GM23338 (cell line): ENCODE data around the gene CACHD1. TPM values are rescaled to one million over a fixed set of nuclear protein-coding genes. Genes with fewer than 3 reads are reported as not detected.

ENCODE experiments used
- ATAC-seq: fragments of 200-7000 bp; cut with Tn5 transposase; 3 replicates; pipeline ENCODE4 v1.9.1; 2020
- DNase-seq: peaks from one replicate; pipeline ENCODE4 v3.0.0-alpha.2; 2015; ENCODE audit warnings: low spot score
- H2AFZ ChIP-seq: fragments of 200-600 bp; sonication (generic); 2 replicates; pipeline ENCODE4 v1.8.0; 2016; ENCODE audit warnings: antibody characterized with exemption, mild to moderate bottlenecking, moderate library complexity
- H3F3A ChIP-seq: fragments of 200-600 bp; sonication (generic); replicated peaks from 2 replicates; pipeline ENCODE4 v1.8.0; 2017; ENCODE audit warnings: antibody characterized with exemption, mixed run types, low read depth
- H3K27ac ChIP-seq: fragments of 200-600 bp; sonication (generic); 2 replicates; pipeline ENCODE4 v1.6.1; 2016; ENCODE audit warnings: low read depth
- H3K27me3 ChIP-seq: fragments of 200-600 bp; sonication (generic); 2 replicates; pipeline ENCODE4 v1.8.0; 2016; ENCODE audit warnings: mild to moderate bottlenecking, mixed run types, moderate library complexity; ENCODE audit not compliant: insufficient read depth
- H3K36me3 ChIP-seq: fragments of 200-600 bp; sonication (generic); 2 replicates; pipeline ENCODE4 v1.8.0; 2016; ENCODE audit warnings: mild to moderate bottlenecking; ENCODE audit not compliant: insufficient read depth
- H3K4me1 ChIP-seq: fragments of 200-600 bp; sonication (generic); 2 replicates; pipeline ENCODE4 v1.8.0; 2016; ENCODE audit warnings: mild to moderate bottlenecking, moderate library complexity; ENCODE audit not compliant: insufficient read depth
- H3K4me2 ChIP-seq: fragments of 200-600 bp; sonication (generic); 2 replicates; pipeline ENCODE4 v1.7.1; 2017; ENCODE audit warnings: mixed run types
- H3K4me3 ChIP-seq: fragments of 200-600 bp; sonication (generic); 2 replicates; pipeline ENCODE4 v1.6.1; 2016; ENCODE audit warnings: mixed run types
- H3K79me2 ChIP-seq: fragments of 200-600 bp; sonication (generic); replicated peaks from 2 replicates; pipeline ENCODE4 v1.8.0; 2017; ENCODE audit warnings: mild to moderate bottlenecking; ENCODE audit not compliant: insufficient read depth
- H3K9me2 ChIP-seq: fragments of 200-600 bp; sonication (generic); 2 replicates; pipeline ENCODE4 v1.8.0; 2017; ENCODE audit not compliant: insufficient read depth
- H4K20me1 ChIP-seq: fragments of 200-600 bp; sonication (generic); replicated peaks from 2 replicates; pipeline ENCODE4 v1.8.0; 2017; ENCODE audit warnings: mild to moderate bottlenecking; ENCODE audit not compliant: insufficient read depth
- H3K27ac Mint-ChIP-seq: 2 replicates; pipeline ENCODE4 v1.8.0; 2020; ENCODE audit warnings: inconsistent platforms, mild to moderate bottlenecking, moderate library complexity, mixed read lengths
- H3K27me3 Mint-ChIP-seq: 3 replicates; pipeline ENCODE4 v1.8.0; 2022; ENCODE audit warnings: low read depth, mild to moderate bottlenecking, moderate library complexity, mixed read lengths, inconsistent platforms; ENCODE audit not compliant: insufficient read depth, poor library complexity
- H3K36me3 Mint-ChIP-seq: 3 replicates; pipeline ENCODE4 v1.8.0; 2021; ENCODE audit warnings: low read depth, mild to moderate bottlenecking, inconsistent platforms, moderate library complexity, mixed read lengths
- H3K4me1 Mint-ChIP-seq: 3 replicates; pipeline ENCODE4 v1.8.0; 2020; ENCODE audit warnings: mild to moderate bottlenecking, inconsistent platforms, mixed read lengths
- H3K4me3 Mint-ChIP-seq: 3 replicates; pipeline ENCODE4 v1.8.0; 2021; ENCODE audit warnings: moderate library complexity, mild to moderate bottlenecking, inconsistent platforms, mixed read lengths
- H3K9me3 Mint-ChIP-seq: 3 replicates; pipeline ENCODE4 v1.8.0; 2020; ENCODE audit warnings: moderate library complexity, mild to moderate bottlenecking, inconsistent platforms, mixed read lengths
- CREB1 ChIP-seq: fragments of 250-450 bp; sonication (Bioruptor Pico); IDR thresholded peaks from 2 replicates; pipeline ENCODE4 v1.5.0; 2020; ENCODE audit warnings: low read depth, mild to moderate bottlenecking, moderate library complexity
- EZH2 ChIP-seq: fragments of 200-600 bp; sonication (generic); IDR thresholded peaks from one replicate; pipeline ENCODE4 v1.8.0; 2017; ENCODE audit warnings: antibody characterized with exemption, mild to moderate bottlenecking, low read depth; ENCODE audit not compliant: unreplicated experiment
- EZH2phosphoT487 ChIP-seq: fragments of 200-600 bp; sonication (generic); IDR thresholded peaks from one replicate; pipeline ENCODE4 v1.8.1; 2018; ENCODE audit warnings: antibody characterized with exemption; ENCODE audit not compliant: unreplicated experiment
- JUNB ChIP-seq: IDR thresholded peaks from one replicate; pipeline ENCODE4 v1.6.1; 2016; ENCODE audit warnings: antibody characterized with exemption; ENCODE audit not compliant: unreplicated experiment
- POLR2AphosphoS5 ChIP-seq: IDR thresholded peaks from 2 replicates; pipeline ENCODE4 v1.6.1; 2016; ENCODE audit warnings: antibody characterized with exemption, low read depth
- STAT1 ChIP-seq: IDR thresholded peaks from one replicate; pipeline ENCODE4 v1.6.1; 2016; ENCODE audit warnings: antibody characterized with exemption; ENCODE audit not compliant: unreplicated experiment
- ZNF114 ChIP-seq: fragments of 250-450 bp; sonication (Bioruptor Pico); IDR thresholded peaks from 2 replicates; pipeline ENCODE4 v1.5.0; 2020; ENCODE audit warnings: mild to moderate bottlenecking, moderate library complexity
- ZNF331 ChIP-seq: fragments of 250-450 bp; sonication (Bioruptor Pico); IDR thresholded peaks from 2 replicates; pipeline ENCODE4 v1.5.0; 2020; ENCODE audit warnings: low read depth, mild to moderate bottlenecking, moderate library complexity
- polyA plus RNA-seq: library from polyadenylated mRNA; unstranded; fragments of >200 nt; fragmentation: Nextera tagmentation; extraction: Ambion mirVana; gene quantifications from 2 replicates; pipeline ENCODE4 v1.2.1, GENCODE V29; 2016
- total RNA-seq: library from RNA; depleted of rRNA; stranded (reverse); fragments of >200 nt; shearing (Covaris generic); gene quantifications from 2 replicates; pipeline ENCODE4 v1.2.3, GENCODE V29; 2014
- TF ChIP-seq, protein P1 (sequence below): IDR thresholded peaks from 2 replicates; pipeline ENCODE4 v1.6.1; 2016; ENCODE audit warnings: antibody characterized with exemption
- TF ChIP-seq, protein P2 (sequence below): IDR thresholded peaks from one replicate; pipeline ENCODE4 v1.6.1; 2018; ENCODE audit warnings: antibody characterized with exemption; ENCODE audit not compliant: unreplicated experiment
- TF ChIP-seq, protein P3 (sequence below): fragments of 250-450 bp; sonication (Bioruptor Pico); IDR thresholded peaks from 2 replicates; pipeline ENCODE4 v1.5.0; 2020; ENCODE audit warnings: mild to moderate bottlenecking, moderate library complexity

Gene CACHD1
- total and polyA plus RNA-seq, 2 experiments from 2014 or later = 12.6 to 43.7 TPM

DNA sequence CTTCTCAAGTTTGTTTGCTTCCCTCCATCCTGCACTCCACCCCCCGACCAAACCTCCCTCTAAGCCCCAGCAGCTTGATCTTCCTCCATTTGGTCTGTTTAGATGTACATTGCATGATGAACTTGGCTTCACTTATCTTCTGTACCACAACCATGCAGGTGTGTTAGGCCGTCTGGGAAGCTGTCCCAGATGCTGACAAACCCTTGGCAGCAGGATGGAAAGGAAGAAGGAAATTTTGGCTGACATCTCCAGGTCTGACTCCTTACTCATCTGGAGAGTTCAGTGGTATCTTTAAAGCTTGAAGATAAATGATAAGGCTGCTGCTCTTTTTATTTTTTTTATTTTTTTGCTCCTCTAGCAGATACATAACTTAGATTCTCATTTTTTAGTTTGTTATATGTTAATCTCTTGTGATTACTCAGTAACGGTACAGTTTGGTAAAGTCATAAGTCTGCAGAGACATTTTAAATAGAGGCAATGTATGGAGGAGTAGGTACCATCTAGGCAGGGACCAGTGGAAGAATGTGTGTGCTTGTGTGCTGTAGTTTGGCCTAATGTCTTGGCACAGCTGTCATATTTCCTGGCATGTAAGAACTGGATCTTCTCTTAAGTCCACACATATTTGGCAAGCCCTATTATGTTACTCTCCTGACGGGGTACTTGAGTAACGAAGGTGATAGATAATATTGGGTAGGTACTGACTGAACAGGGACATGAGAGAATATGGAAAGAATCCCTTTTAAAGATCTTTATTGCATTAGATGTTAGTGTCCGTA, 79.7 kb downstream of the CACHD1 start:
- no peaks in the 10 kb centered on the region for H3K36me3 ChIP-seq
- H3K4me3 Mint-ChIP-seq = no peak overlapping the region
- no peak overlapping the region for H3K27ac Mint-ChIP-seq
- TF ChIP-seq POLR2AphosphoS5 = no peak
- no peak for TF ChIP-seq ZNF331 (CRISPR knock-in tag)
- TF ChIP-seq EZH2phosphoT487 = no peak
- TF ChIP-seq, protein P1, sequence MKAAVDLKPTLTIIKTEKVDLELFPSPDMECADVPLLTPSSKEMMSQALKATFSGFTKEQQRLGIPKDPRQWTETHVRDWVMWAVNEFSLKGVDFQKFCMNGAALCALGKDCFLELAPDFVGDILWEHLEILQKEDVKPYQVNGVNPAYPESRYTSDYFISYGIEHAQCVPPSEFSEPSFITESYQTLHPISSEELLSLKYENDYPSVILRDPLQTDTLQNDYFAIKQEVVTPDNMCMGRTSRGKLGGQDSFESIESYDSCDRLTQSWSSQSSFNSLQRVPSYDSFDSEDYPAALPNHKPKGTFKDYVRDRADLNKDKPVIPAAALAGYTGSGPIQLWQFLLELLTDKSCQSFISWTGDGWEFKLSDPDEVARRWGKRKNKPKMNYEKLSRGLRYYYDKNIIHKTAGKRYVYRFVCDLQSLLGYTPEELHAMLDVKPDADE = no peak
- TF ChIP-seq EZH2 = no peak
- DNase-seq = no peak
- H3K36me3 Mint-ChIP-seq = peaks cover 12% of the 10 kb centered on the region; the same call in 2 of the 3 replicates
- H4K20me1 ChIP-seq = peaks cover 17% of the 10 kb centered on the region
- H3K4me3 ChIP-seq = no peak overlapping the region
- H3K4me2 ChIP-seq = no peak overlapping the region
- H3K4me1 Mint-ChIP-seq = peaks cover 48% of the 10 kb centered on the region
- ATAC-seq = no peak
- no peak overlapping the region for H3K27ac ChIP-seq
- H3K79me2 ChIP-seq = peaks cover 74% of the 10 kb centered on the region
- H3F3A ChIP-seq = no peaks in the 10 kb centered on the region
- no peak overlapping the region for H2AFZ ChIP-seq
- H3K27me3 ChIP-seq = no peaks in the 10 kb centered on the region
- no peaks in the 10 kb centered on the region for H3K9me3 Mint-ChIP-seq
- H3K9me2 ChIP-seq = no peaks in the 10 kb centered on the region
- H3K27me3 Mint-ChIP-seq = no peaks in the 10 kb centered on the region
- H3K4me1 ChIP-seq = peaks cover 51% of the 10 kb centered on the region

DNA sequence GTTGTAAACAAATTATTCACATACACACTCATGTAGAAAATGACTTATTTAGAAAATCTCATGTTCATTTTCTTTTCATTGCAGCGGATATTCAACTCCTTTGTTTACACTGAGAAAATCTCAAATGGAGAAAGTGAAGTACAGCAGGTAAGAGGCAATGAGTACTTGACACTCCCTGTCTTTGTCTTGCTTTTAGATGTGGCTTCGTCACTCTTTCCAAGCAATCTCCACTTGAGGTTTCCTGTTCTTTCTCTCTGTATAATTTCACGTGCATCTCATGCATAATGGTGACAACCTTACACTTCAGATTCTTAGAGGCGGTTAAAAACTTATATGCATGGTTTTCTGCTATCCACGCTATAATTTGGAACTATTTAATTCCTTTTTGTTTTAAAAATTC, 80.6 kb downstream of the CACHD1 start:
- DNase-seq (no peak), ATAC-seq (no peak)
- Mint-ChIP-seq H3K9me3 (no peaks in the 10 kb centered on the region), H3K27me3 (no peaks in the 10 kb centered on the region), H3K4me1 (peaks cover 39% of the 10 kb centered on the region), H3K36me3 (peaks cover 18% of the 10 kb centered on the region; the same call in 2 of the 3 replicates), H3K4me3 (no peak overlapping the region), H3K27ac (no peak overlapping the region)
- Histone ChIP-seq H3K9me2 (no peaks in the 10 kb centered on the region), H3K4me3 (no peak overlapping the region), H3F3A (no peaks in the 10 kb centered on the region), H4K20me1 (peaks cover 13% of the 10 kb centered on the region), H3K79me2 (peaks cover 72% of the 10 kb centered on the region), H3K4me1 (peaks cover 42% of the 10 kb centered on the region), H3K27ac (no peak overlapping the region), H3K27me3 (no peaks in the 10 kb centered on the region), H2AFZ (no peak overlapping the region), H3K4me2 (no peak overlapping the region), H3K36me3 (no peaks in the 10 kb centered on the region)
- TF ChIP-seq CREB1 (CRISPR knock-in tag) (no peak), STAT1 (no peak), ZNF114 (CRISPR knock-in tag) (no peak), ZNF331 (CRISPR knock-in tag) (no peak), JUNB (no peak), POLR2AphosphoS5 (no peak)
- TF ChIP-seq, protein P2, sequence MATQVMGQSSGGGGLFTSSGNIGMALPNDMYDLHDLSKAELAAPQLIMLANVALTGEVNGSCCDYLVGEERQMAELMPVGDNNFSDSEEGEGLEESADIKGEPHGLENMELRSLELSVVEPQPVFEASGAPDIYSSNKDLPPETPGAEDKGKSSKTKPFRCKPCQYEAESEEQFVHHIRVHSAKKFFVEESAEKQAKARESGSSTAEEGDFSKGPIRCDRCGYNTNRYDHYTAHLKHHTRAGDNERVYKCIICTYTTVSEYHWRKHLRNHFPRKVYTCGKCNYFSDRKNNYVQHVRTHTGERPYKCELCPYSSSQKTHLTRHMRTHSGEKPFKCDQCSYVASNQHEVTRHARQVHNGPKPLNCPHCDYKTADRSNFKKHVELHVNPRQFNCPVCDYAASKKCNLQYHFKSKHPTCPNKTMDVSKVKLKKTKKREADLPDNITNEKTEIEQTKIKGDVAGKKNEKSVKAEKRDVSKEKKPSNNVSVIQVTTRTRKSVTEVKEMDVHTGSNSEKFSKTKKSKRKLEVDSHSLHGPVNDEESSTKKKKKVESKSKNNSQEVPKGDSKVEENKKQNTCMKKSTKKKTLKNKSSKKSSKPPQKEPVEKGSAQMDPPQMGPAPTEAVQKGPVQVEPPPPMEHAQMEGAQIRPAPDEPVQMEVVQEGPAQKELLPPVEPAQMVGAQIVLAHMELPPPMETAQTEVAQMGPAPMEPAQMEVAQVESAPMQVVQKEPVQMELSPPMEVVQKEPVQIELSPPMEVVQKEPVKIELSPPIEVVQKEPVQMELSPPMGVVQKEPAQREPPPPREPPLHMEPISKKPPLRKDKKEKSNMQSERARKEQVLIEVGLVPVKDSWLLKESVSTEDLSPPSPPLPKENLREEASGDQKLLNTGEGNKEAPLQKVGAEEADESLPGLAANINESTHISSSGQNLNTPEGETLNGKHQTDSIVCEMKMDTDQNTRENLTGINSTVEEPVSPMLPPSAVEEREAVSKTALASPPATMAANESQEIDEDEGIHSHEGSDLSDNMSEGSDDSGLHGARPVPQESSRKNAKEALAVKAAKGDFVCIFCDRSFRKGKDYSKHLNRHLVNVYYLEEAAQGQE = no peak
- TF ChIP-seq, protein P3, sequence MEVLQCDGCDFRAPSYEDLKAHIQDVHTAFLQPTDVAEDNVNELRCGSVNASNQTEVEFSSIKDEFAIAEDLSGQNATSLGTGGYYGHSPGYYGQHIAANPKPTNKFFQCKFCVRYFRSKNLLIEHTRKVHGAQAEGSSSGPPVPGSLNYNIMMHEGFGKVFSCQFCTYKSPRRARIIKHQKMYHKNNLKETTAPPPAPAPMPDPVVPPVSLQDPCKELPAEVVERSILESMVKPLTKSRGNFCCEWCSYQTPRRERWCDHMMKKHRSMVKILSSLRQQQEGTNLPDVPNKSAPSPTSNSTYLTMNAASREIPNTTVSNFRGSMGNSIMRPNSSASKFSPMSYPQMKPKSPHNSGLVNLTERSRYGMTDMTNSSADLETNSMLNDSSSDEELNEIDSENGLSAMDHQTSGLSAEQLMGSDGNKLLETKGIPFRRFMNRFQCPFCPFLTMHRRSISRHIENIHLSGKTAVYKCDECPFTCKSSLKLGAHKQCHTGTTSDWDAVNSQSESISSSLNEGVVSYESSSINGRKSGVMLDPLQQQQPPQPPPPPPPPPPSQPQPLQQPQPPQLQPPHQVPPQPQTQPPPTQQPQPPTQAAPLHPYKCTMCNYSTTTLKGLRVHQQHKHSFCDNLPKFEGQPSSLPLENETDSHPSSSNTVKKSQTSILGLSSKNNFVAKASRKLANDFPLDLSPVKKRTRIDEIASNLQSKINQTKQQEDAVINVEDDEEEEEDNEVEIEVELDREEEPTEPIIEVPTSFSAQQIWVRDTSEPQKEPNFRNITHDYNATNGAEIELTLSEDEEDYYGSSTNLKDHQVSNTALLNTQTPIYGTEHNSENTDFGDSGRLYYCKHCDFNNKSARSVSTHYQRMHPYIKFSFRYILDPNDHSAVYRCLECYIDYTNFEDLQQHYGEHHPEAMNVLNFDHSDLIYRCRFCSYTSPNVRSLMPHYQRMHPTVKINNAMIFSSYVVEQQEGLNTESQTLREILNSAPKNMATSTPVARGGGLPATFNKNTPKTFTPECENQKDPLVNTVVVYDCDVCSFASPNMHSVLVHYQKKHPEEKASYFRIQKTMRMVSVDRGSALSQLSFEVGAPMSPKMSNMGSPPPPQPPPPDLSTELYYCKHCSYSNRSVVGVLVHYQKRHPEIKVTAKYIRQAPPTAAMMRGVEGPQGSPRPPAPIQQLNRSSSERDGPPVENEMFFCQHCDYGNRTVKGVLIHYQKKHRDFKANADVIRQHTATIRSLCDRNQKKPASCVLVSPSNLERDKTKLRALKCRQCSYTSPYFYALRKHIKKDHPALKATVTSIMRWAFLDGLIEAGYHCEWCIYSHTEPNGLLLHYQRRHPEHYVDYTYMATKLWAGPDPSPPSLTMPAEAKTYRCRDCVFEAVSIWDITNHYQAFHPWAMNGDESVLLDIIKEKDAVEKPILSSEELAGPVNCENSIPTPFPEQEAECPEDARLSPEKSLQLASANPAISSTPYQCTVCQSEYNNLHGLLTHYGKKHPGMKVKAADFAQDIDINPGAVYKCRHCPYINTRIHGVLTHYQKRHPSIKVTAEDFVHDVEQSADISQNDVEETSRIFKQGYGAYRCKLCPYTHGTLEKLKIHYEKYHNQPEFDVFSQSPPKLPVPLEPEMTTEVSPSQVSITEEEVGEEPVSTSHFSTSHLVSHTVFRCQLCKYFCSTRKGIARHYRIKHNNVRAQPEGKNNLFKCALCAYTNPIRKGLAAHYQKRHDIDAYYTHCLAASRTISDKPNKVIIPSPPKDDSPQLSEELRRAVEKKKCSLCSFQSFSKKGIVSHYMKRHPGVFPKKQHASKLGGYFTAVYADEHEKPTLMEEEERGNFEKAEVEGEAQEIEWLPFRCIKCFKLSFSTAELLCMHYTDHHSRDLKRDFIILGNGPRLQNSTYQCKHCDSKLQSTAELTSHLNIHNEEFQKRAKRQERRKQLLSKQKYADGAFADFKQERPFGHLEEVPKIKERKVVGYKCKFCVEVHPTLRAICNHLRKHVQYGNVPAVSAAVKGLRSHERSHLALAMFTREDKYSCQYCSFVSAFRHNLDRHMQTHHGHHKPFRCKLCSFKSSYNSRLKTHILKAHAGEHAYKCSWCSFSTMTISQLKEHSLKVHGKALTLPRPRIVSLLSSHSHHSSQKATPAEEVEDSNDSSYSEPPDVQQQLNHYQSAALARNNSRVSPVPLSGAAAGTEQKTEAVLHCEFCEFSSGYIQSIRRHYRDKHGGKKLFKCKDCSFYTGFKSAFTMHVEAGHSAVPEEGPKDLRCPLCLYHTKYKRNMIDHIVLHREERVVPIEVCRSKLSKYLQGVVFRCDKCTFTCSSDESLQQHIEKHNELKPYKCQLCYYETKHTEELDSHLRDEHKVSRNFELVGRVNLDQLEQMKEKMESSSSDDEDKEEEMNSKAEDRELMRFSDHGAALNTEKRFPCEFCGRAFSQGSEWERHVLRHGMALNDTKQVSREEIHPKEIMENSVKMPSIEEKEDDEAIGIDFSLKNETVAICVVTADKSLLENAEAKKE (CRISPR knock-in tag) = no peak
